Neural crest cell (in vitro differentiated cells): Measurements from ENCODE around the gene PDHA1. TPM values are rescaled to one million over a fixed set of nuclear protein-coding genes. Genes with fewer than 3 reads are reported as not detected.

Experiments
- DNase-seq: peaks from one replicate; pipeline ENCODE4 v3.0.0; 2021; ENCODE audit warnings: low read depth, mixed read lengths, low spot score
- H3K27ac Mint-ChIP-seq: one replicate; pipeline ENCODE4 v1.8.0; 2021; ENCODE audit warnings: mild to moderate bottlenecking, mixed read lengths; ENCODE audit not compliant: unreplicated experiment
- H3K27me3 Mint-ChIP-seq: 2 replicates; pipeline ENCODE4 v1.8.0; 2021; ENCODE audit warnings: low read depth, mild to moderate bottlenecking, mixed read lengths
- H3K36me3 Mint-ChIP-seq: 2 replicates; pipeline ENCODE4 v1.8.0; 2021; ENCODE audit warnings: low read depth, mild to moderate bottlenecking, mixed read lengths
- H3K4me1 Mint-ChIP-seq: 2 replicates; pipeline ENCODE4 v1.8.0; 2021; ENCODE audit warnings: mixed read lengths
- H3K4me3 Mint-ChIP-seq: one replicate; pipeline ENCODE4 v1.8.0; 2021; ENCODE audit warnings: mild to moderate bottlenecking, mixed read lengths
- H3K9me3 Mint-ChIP-seq: 2 replicates; pipeline ENCODE4 v1.8.0; 2021; ENCODE audit warnings: mixed read lengths
- CTCF ChIP-seq: fragments of 200-600 bp; sonication (generic); conservative IDR thresholded peaks from 2 replicates; pipeline ENCODE4 v1.5.0; 2021; ENCODE audit warnings: antibody characterized with exemption, mild to moderate bottlenecking
- total RNA-seq: library from RNA; stranded (reverse); gene quantifications from 2 replicates; pipeline ENCODE4 v1.2.1, GENCODE V29; 2021

The PDHA1 gene
- total RNA-seq, 1 donor from 2014 or later = 178 TPM

GRCh38 chrX:19334945-19335626 lies 8.6 kb upstream of the PDHA1 start:
- Mint-ChIP-seq H3K27ac (no peak overlapping the region), H3K4me1 (peaks cover 14% of the 10 kb centered on the region), H3K9me3 (peaks cover 12% of the 10 kb centered on the region), H3K27me3 (no peaks in the 10 kb centered on the region), H3K4me3 (no peak overlapping the region), H3K36me3 (peaks cover 7% of the 10 kb centered on the region)
- peak; percentile 57 for TF ChIP-seq CTCF
- no peak for DNase-seq

GRCh38 chrX:19342331-19342906 lies 1.3 kb upstream of the PDHA1 start:
- Mint-ChIP-seq H3K4me1 (peaks cover 15% of the 10 kb centered on the region), H3K27ac (peak overlapping the region; percentile 59), H3K4me3 (peak overlapping the region; percentile 93), H3K36me3 (no peaks in the 10 kb centered on the region), H3K27me3 (no peaks in the 10 kb centered on the region), H3K9me3 (no peaks in the 10 kb centered on the region)
- DNase-seq = no peak
- no peak for TF ChIP-seq CTCF

GRCh38 chrX:19343085-19343534 lies 617 bp upstream of the PDHA1 start:
- DNase-seq = no peak
- no peaks in the 10 kb centered on the region for H3K27me3 Mint-ChIP-seq
- TF ChIP-seq CTCF = no peak
- peak overlapping the region; percentile 93 for H3K4me3 Mint-ChIP-seq
- no peaks in the 10 kb centered on the region for H3K9me3 Mint-ChIP-seq
- H3K36me3 Mint-ChIP-seq = no peaks in the 10 kb centered on the region
- peak overlapping the region; percentile 94 for H3K27ac Mint-ChIP-seq
- H3K4me1 Mint-ChIP-seq = peaks cover 15% of the 10 kb centered on the region

- H3K27me3 Mint-ChIP-seq = no peaks in the 10 kb centered on the region
- no peak for TF ChIP-seq CTCF
- H3K4me1 Mint-ChIP-seq = peaks cover 15% of the 10 kb centered on the region
- DNase-seq = no peak
- H3K4me3 Mint-ChIP-seq = peak overlapping the region; percentile 93
- no peaks in the 10 kb centered on the region for H3K9me3 Mint-ChIP-seq
- H3K27ac Mint-ChIP-seq = no peak overlapping the region
- H3K36me3 Mint-ChIP-seq = peaks cover 2% of the 10 kb centered on the region
These were observed 934 bp downstream of the PDHA1 start for GRCh38 chrX:19344661-19345060.

- TF ChIP-seq CTCF = no peak
- no peak overlapping the region for H3K4me3 Mint-ChIP-seq
- no peaks in the 10 kb centered on the region for H3K27me3 Mint-ChIP-seq
- no peak for DNase-seq
- no peak overlapping the region for H3K27ac Mint-ChIP-seq
- peaks cover 7% of the 10 kb centered on the region for H3K36me3 Mint-ChIP-seq
- H3K4me1 Mint-ChIP-seq = peaks cover 6% of the 10 kb centered on the region
- H3K9me3 Mint-ChIP-seq = no peaks in the 10 kb centered on the region
These were observed 4.2 kb downstream of the PDHA1 start for GRCh38 chrX:19347916-19348315.
